Measurements from ENCODE around the gene SERPINE3.

- TF ChIP-seq POLR2AphosphoS5 (IDR thresholded peaks at IDR 0.05; ENCODE audit: low read depth), result no peak
- TF ChIP-seq CTCF (IDR thresholded peaks at IDR 0.05; ENCODE audit: insufficient read depth, low read length), result no peak
- TF ChIP-seq REST (IDR thresholded peaks at IDR 0.05; ENCODE audit: insufficient replicate concordance, low read depth), result no peak
- no peak for TF ChIP-seq GABPA (IDR thresholded peaks at IDR 0.05; ENCODE audit: low read depth)
Observed at GRCh38 chr13:51364404-51365008, 25.0 kb downstream of the SERPINE3 start.

Data from HL-60 (cell line).